ENCODE data around the gene TANGO2. TPM values are rescaled to one million over a fixed set of nuclear protein-coding genes. Genes with fewer than 3 reads are reported as not detected.

The TANGO2 gene
- total and polyA plus RNA-seq, 2 of the 8 experiments (the other 6 are each of a cell fraction or from before 2014, with no cell fraction given), result 10.1 to 18.4 TPM

- H2BK120ac ChIP-seq (replicated peaks; ENCODE audit: low read depth, low read length), result no peak overlapping the region
- H3K4me2 ChIP-seq (ENCODE audit: insufficient read depth in 1 of 2, low read depth in 2 of 2, low read length in 2 of 2), result no peak overlapping the region
- no peak overlapping the region for H4K5ac ChIP-seq (ENCODE audit: insufficient read length, low read depth, low read length)
- no peak overlapping the region for H3K56ac ChIP-seq (replicated peaks; ENCODE audit: insufficient read length, low read depth, low read length)
- H3K27me3 ChIP-seq (replicated peaks in 1 of 4; ENCODE audit: control insufficient read depth in 3 of 4, extremely low read depth in 1 of 4, insufficient read depth in 3 of 4, low read length in 3 of 4), result no peaks in the 10 kb centered on the region; a peak in 1 of 7 replicates
- H2BK15ac ChIP-seq (ENCODE audit: low read length), result no peak overlapping the region
- no peak overlapping the region for H2BK5ac ChIP-seq (ENCODE audit: low read depth, low read length)
- no peaks in the 10 kb centered on the region for H3K79me2 ChIP-seq (ENCODE audit: control insufficient read depth in 1 of 2, insufficient read depth in 2 of 2, low read length in 2 of 2)
- no peak overlapping the region for H2BK20ac ChIP-seq (ENCODE audit: low read length)
- H3K23ac ChIP-seq (ENCODE audit: insufficient read length), result no peak overlapping the region
- no peaks in the 10 kb centered on the region for H3K4me1 ChIP-seq (replicated peaks in 1 of 4; ENCODE audit: control insufficient read depth in 3 of 4, insufficient read depth in 4 of 4, low read length in 3 of 4)
- no peak overlapping the region for H3K14ac ChIP-seq (ENCODE audit: insufficient read length)
- no peak overlapping the region for H2AFZ ChIP-seq (ENCODE audit: low read length)
- peaks cover 0 to 5% of the 10 kb centered on the region in 2 experiments for H4K20me1 ChIP-seq (replicated peaks in 1 of 2; ENCODE audit: control insufficient read depth in 1 of 2, insufficient read depth in 2 of 2, low read length in 2 of 2)
- no peak overlapping the region for H3K4ac ChIP-seq (replicated peaks; ENCODE audit: insufficient read length, low read depth, low read length)
- H3K4me3 ChIP-seq (ENCODE audit: extremely low read depth in 1 of 4, insufficient read depth in 2 of 4, low read depth in 3 of 4, low read length in 4 of 4), result no peak overlapping the region
- H2BK12ac ChIP-seq (ENCODE audit: low read depth, low read length), result no peak overlapping the region
- ChIA-PET POLR2A (ENCODE audit: partially characterized antibody) (interaction anchor here (1.7 kb wide), 1 partner anchor 37 kb away, joined by 4 read pairs; no protein-coding TSS in a partner anchor), CTCF (ENCODE audit: partially characterized antibody) (interaction anchor here (0.6 to 1.3 kb wide), 4 partner anchors 11 to 592 kb away, joined by 3 to 4 read pairs (median 4); no protein-coding TSS in a partner anchor)
- DNase-seq (ENCODE audit: low read depth in 1 of 2, low spot score in 2 of 2) (no peak), FAIRE-seq (no peak)
- H4K91ac ChIP-seq (replicated peaks; ENCODE audit: insufficient read length, low read length), result no peak overlapping the region
- no peak overlapping the region for H3K18ac ChIP-seq (ENCODE audit: extremely low read depth, low read length)
- 0 out of 2 replicates have a peak, but pooled peaks cover 2% of the 10 kb centered on the region for H3K23me2 ChIP-seq (ENCODE audit: low read depth, low read length)
- H3K79me1 ChIP-seq (ENCODE audit: low read depth, low read length), result no peaks in the 10 kb centered on the region
- H3K36me3 ChIP-seq (ENCODE audit: control insufficient read depth in 2 of 4, insufficient read depth in 4 of 4, low read length in 3 of 4), result no peaks in the 10 kb centered on the region
- H3K9ac ChIP-seq (replicated peaks in 1 of 4; ENCODE audit: extremely low read depth in 1 of 4, low read depth in 3 of 4, low read length in 3 of 4), result no peak overlapping the region
- no peak overlapping the region for H2AK5ac ChIP-seq (ENCODE audit: low read depth, low read length)
- H3K9me3 ChIP-seq (ENCODE audit: insufficient read depth in 2 of 2, low read depth in 1 of 2, low read length in 1 of 2), result no peaks in the 10 kb centered on the region
- no peak overlapping the region for H4K8ac ChIP-seq (ENCODE audit: extremely low read depth, insufficient read depth, low read length)
- WGBS, 2 experiments (ENCODE audit: extremely low coverage in 1 of 2, insufficient coverage in 1 of 2, insufficient read length in 1 of 2, insufficient replicate concordance in 2 of 2, low coverage in 1 of 2, low lambda C conversion rate in 2 of 2, missing lambda C conversion rate in 1 of 2), result 87% methylated on average over 16 of the region's 16 CpGs; no CpG with 5 or more reads in 1 of the 2 experiments
- no peak overlapping the region for H3K27ac ChIP-seq (ENCODE audit: low read depth, low read length)
- no peak for TF ChIP-seq KDM1A (IDR thresholded peaks at IDR 0.05; ENCODE audit: borderline replicate concordance, low read length)
- no peak for TF ChIP-seq ASH2L (IDR thresholded peaks at IDR 0.05; ENCODE audit: low read length)
- TF ChIP-seq ATF2 (IDR thresholded peaks at IDR 0.05; ENCODE audit: low read length), result no peak
- TF ChIP-seq SIX5 (IDR thresholded peaks at IDR 0.05; ENCODE audit: low read depth, low read length), result no peak
- no peak for TF ChIP-seq KDM5A (IDR thresholded peaks at IDR 0.05; ENCODE audit: low read length)
- TF ChIP-seq TBP (IDR thresholded peaks at IDR 0.05; ENCODE audit: low read depth, low read length), result no peak
- TF ChIP-seq MAFK (IDR thresholded peaks at IDR 0.05; ENCODE audit: low read depth, low read length), result no peak
- TF ChIP-seq CTBP2 (IDR thresholded peaks at IDR 0.05; ENCODE audit: borderline replicate concordance, insufficient read depth, insufficient read length, low read length), result no peak
- no peak for TF ChIP-seq SRF (IDR thresholded peaks at IDR 0.05; ENCODE audit: low read depth, low read length)
Measured at GRCh38 chr22:20056696-20057386, 35.9 kb downstream of the TANGO2 start.

All from H1 (cell line).